HEK293 (cell line): ENCODE measurements around the gene BACH2.

Source experiments
- CTCF ChIA-PET: fragments of 350-600 bp; formaldehyde crosslinking; extraction: SDS; loops from one replicate; lab custom pipeline; 2021; ENCODE audit warnings: antibody characterized with exemption; lab: Yijun Ruan, JAX
- POLR2A ChIA-PET: fragments of 300-600 bp; formaldehyde crosslinking; extraction: SDS; loops from one replicate; lab custom pipeline; 2020; ENCODE audit warnings: antibody characterized with exemption, inconsistent platforms; lab: Yijun Ruan, JAX
- H3K27ac ChIP-seq: fragments of 200-500 bp; sonication (Bioruptor generic); 2 replicates; pipeline ENCODE4 v1.5.1; 2014; ENCODE audit warnings: low read depth, low read length, control low read depth, inconsistent platforms; ENCODE audit errors: extremely low read depth
- H3K36me3 ChIP-seq, 2 experiments: fragments of 200-500 bp in 1 of 2; sonication (Bioruptor generic) in 1 of 2; 1 replicate in 1 of 2; 2 replicates in 1 of 2; pipeline ENCODE4 v1.5.1; 2014 to 2017; ENCODE audit warnings: inconsistent platforms in 2 of 2, low read length in 2 of 2; ENCODE audit not compliant: control insufficient read depth in 2 of 2, insufficient read depth in 1 of 2
- H3K4me1 ChIP-seq: fragments of 200-500 bp; sonication (Bioruptor generic); 2 replicates; pipeline ENCODE4 v1.5.1; 2014; ENCODE audit warnings: mild to moderate bottlenecking, low read length, inconsistent platforms; ENCODE audit not compliant: control insufficient read depth, insufficient read depth
- H3K4me3 ChIP-seq: 2 replicates; pipeline ENCODE4 v1.5.1; 2011; ENCODE audit warnings: low read depth, mild to moderate bottlenecking, control low read depth, low read length, moderate library complexity
- H3K9me3 ChIP-seq: fragments of 200-500 bp; sonication (Bioruptor generic); 2 replicates; pipeline ENCODE4 v1.5.1; 2014; ENCODE audit warnings: low read depth, low read length, inconsistent platforms; ENCODE audit not compliant: control insufficient read depth, insufficient read depth
- BCL11B ChIP-seq: fragments of 450-650 bp; formaldehyde crosslinking; IDR thresholded peaks from 2 replicates; pipeline ENCODE4 v1.5.1; 2016; ENCODE audit warnings: low read depth, missing biosample characterization, missing genetic modification characterization
- PRDM1 ChIP-seq: fragments of 450-650 bp; formaldehyde crosslinking; IDR thresholded peaks from 2 replicates; pipeline ENCODE4; 2016; ENCODE audit warnings: missing biosample characterization, missing genetic modification characterization
- SCRT2 ChIP-seq: fragments of 450-650 bp; formaldehyde crosslinking; IDR thresholded peaks from 2 replicates; pipeline ENCODE4 v1.5.1; 2016; ENCODE audit warnings: missing biosample characterization, missing genetic modification characterization
- SETDB1 ChIP-seq: IDR thresholded peaks from one replicate; pipeline ENCODE4 v1.6.1; 2017; ENCODE audit warnings: mild to moderate bottlenecking, low read length, moderate library complexity, mixed read lengths; ENCODE audit not compliant: insufficient read length
- WT1 ChIP-seq: fragments of 450-650 bp; formaldehyde crosslinking; IDR thresholded peaks from 2 replicates; pipeline ENCODE4 v1.5.1; 2016; ENCODE audit warnings: missing biosample characterization, missing genetic modification characterization
- ZFP3 ChIP-seq: fragments of 450-650 bp; formaldehyde crosslinking; IDR thresholded peaks from 2 replicates; pipeline ENCODE4 v1.5.1; 2016; ENCODE audit warnings: low read depth, missing biosample characterization, missing genetic modification characterization
- ZNF121 ChIP-seq: fragments of 450-650 bp; formaldehyde crosslinking; IDR thresholded peaks from 2 replicates; pipeline ENCODE4 v1.5.1; 2016; ENCODE audit warnings: missing biosample characterization, missing genetic modification characterization
- ZNF138 ChIP-seq: fragments of 450-650 bp; formaldehyde crosslinking; IDR thresholded peaks from 2 replicates; pipeline ENCODE4 v1.5.1; 2016; ENCODE audit warnings: missing biosample characterization, missing genetic modification characterization, borderline replicate concordance
- ZNF155 ChIP-seq: fragments of 450-650 bp; formaldehyde crosslinking; IDR thresholded peaks from 2 replicates; pipeline ENCODE4 v1.5.1; 2016; ENCODE audit warnings: missing biosample characterization, missing genetic modification characterization
- ZNF175 ChIP-seq: fragments of 450-650 bp; formaldehyde crosslinking; IDR thresholded peaks from 2 replicates; pipeline ENCODE4 v1.5.1; 2016; ENCODE audit warnings: missing biosample characterization, missing genetic modification characterization
- ZNF26 ChIP-seq: fragments of 450-650 bp; formaldehyde crosslinking; IDR thresholded peaks from 2 replicates; pipeline ENCODE4 v1.5.1; 2016; ENCODE audit warnings: missing biosample characterization, missing genetic modification characterization
- ZNF274 ChIP-seq, 2 experiments: fragments of 200-500 bp in 1 of 2; fragments of 450-650 bp in 1 of 2; sonication (Bioruptor generic) in 1 of 2; formaldehyde crosslinking in 1 of 2; IDR thresholded peaks; 2 replicates each; pipeline versions ENCODE4 v1.5.1 to v1.6.1; 2014 to 2016; ENCODE audit warnings: borderline replicate concordance in 1 of 2, inconsistent platforms in 1 of 2, low read length in 1 of 2, missing biosample characterization in 1 of 2, missing genetic modification characterization in 1 of 2
- ZNF302 ChIP-seq: fragments of 450-650 bp; formaldehyde crosslinking; IDR thresholded peaks from 2 replicates; pipeline ENCODE4 v1.5.1; 2016; ENCODE audit warnings: missing biosample characterization, missing genetic modification characterization, low read depth
- ZNF391 ChIP-seq: fragments of 450-650 bp; formaldehyde crosslinking; IDR thresholded peaks from 2 replicates; pipeline ENCODE4 v1.5.1; 2016; ENCODE audit warnings: low read depth, missing biosample characterization, missing genetic modification characterization, borderline replicate concordance
- ZNF398 ChIP-seq: fragments of 450-650 bp; formaldehyde crosslinking; IDR thresholded peaks from 2 replicates; pipeline ENCODE4 v1.5.1; 2017; ENCODE audit warnings: missing biosample characterization, missing genetic modification characterization
- ZNF510 ChIP-seq: fragments of 450-650 bp; formaldehyde crosslinking; IDR thresholded peaks from 2 replicates; pipeline ENCODE4 v1.5.1; 2018; ENCODE audit warnings: mild to moderate bottlenecking, missing genetic modification characterization, missing biosample characterization; ENCODE audit not compliant: insufficient replicate concordance
- ZNF561 ChIP-seq: fragments of 450-650 bp; IDR thresholded peaks from 2 replicates; pipeline ENCODE4 v1.5.1; 2018; ENCODE audit warnings: missing biosample characterization, missing genetic modification characterization, borderline replicate concordance
- ZNF76 ChIP-seq: fragments of 450-650 bp; formaldehyde crosslinking; IDR thresholded peaks from 2 replicates; pipeline ENCODE4; 2016; ENCODE audit warnings: low read depth, missing biosample characterization, missing genetic modification characterization, borderline replicate concordance
- ZNF792 ChIP-seq: fragments of 450-650 bp; formaldehyde crosslinking; IDR thresholded peaks from 2 replicates; pipeline ENCODE4 v1.5.1; 2016; ENCODE audit warnings: missing biosample characterization, missing genetic modification characterization
- TF ChIP-seq, protein P1 (sequence below): fragments of 450-650 bp; formaldehyde crosslinking; IDR thresholded peaks from 2 replicates; pipeline ENCODE4 v1.5.1; 2016; ENCODE audit warnings: missing biosample characterization, missing genetic modification characterization

The BACH2 gene

DNA sequence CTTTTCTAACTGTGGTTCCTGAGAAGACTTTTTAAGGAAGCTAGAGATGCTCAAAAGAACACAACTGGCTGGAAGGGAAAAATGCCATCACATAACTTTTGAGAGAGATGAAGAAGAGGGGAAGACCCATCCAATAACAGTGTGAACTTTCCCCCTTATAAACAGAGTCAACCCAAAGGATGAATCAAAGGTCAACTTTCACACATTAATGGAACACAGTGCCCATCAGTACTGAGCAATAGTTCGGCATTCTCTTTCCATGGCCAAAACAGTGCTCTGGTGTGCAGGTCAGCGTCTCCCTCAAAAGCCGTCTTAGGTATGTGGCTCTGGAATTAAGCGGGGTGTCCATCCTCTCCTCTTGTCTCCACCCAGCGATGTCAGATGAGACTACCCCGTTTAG lies 272.0 kb downstream of the BACH2 start:
- TF ChIP-seq SCRT2 (tag by site-specific recombination) (no peak), SETDB1 (no peak), ZNF121 (tag by site-specific recombination) (no peak), ZNF175 (no peak), ZNF76 (no peak), ZNF398 (tag by site-specific recombination) (no peak), WT1 (tag by site-specific recombination) (no peak), ZNF561 (tag by site-specific recombination) (no peak), ZNF274 (IDR thresholded peaks at IDR 0.05; ENCODE audit: low read length) (no peak), ZNF274 (tag by site-specific recombination; IDR thresholded peaks at IDR 0.05; ENCODE audit: borderline replicate concordance) (no peak), ZNF510 (no peak), ZNF26 (tag by site-specific recombination) (no peak), ZNF391 (no peak), ZNF792 (tag by site-specific recombination) (no peak), BCL11B (tag by site-specific recombination) (no peak), ZNF138 (no peak), ZFP3 (tag by site-specific recombination) (no peak), ZNF155 (tag by site-specific recombination) (no peak)
- TF ChIP-seq, protein P1, sequence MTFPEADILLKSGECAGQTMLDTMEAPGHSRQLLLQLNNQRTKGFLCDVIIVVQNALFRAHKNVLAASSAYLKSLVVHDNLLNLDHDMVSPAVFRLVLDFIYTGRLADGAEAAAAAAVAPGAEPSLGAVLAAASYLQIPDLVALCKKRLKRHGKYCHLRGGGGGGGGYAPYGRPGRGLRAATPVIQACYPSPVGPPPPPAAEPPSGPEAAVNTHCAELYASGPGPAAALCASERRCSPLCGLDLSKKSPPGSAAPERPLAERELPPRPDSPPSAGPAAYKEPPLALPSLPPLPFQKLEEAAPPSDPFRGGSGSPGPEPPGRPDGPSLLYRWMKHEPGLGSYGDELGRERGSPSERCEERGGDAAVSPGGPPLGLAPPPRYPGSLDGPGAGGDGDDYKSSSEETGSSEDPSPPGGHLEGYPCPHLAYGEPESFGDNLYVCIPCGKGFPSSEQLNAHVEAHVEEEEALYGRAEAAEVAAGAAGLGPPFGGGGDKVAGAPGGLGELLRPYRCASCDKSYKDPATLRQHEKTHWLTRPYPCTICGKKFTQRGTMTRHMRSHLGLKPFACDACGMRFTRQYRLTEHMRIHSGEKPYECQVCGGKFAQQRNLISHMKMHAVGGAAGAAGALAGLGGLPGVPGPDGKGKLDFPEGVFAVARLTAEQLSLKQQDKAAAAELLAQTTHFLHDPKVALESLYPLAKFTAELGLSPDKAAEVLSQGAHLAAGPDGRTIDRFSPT (tag by site-specific recombination) = no peak
- Histone ChIP-seq H3K4me3 (no peak overlapping the region), H3K27ac (no peak overlapping the region), H3K4me1 (peaks cover 12% of the 10 kb centered on the region), H3K36me3 (no peaks in the 10 kb centered on the region), H3K9me3 (no peaks in the 10 kb centered on the region)
- POLR2A ChIA-PET = no interaction called here
- CTCF ChIA-PET = no interaction called here

GRCh38 chr6:90021711-90022110 lies 274.9 kb downstream of the BACH2 start:
- H3K4me1 ChIP-seq = peaks cover 12% of the 10 kb centered on the region
- H3K9me3 ChIP-seq = no peaks in the 10 kb centered on the region
- H3K36me3 ChIP-seq = no peaks in the 10 kb centered on the region
- TF ChIP-seq ZNF302 (tag by site-specific recombination) = no peak
- TF ChIP-seq PRDM1 (tag by site-specific recombination) = 0 out of 2 replicates have a peak, but pooled peaks have one; percentile 14
- TF ChIP-seq, all 188 proteins: peak for 1
- no peak overlapping the region for H3K4me3 ChIP-seq
- ChIA-PET CTCF (interaction anchor here (0.7 to 0.8 kb wide), 2 partner anchors 52 to 296 kb away, joined by 3 to 4 read pairs; no protein-coding TSS in a partner anchor), POLR2A (no interaction called here)
- H3K27ac ChIP-seq = no peak overlapping the region
